C4-2B (cell line): Measurements from ENCODE around the gene KLK13.

Source experiments
- CTCF ChIP-seq: fragments of 450-650 bp; conservative IDR thresholded peaks from 2 replicates; pipeline ENCODE4 v1.5.1; 2017; ENCODE audit warnings: mild to moderate bottlenecking
- ZFX ChIP-seq: fragments of 450-650 bp; IDR thresholded peaks from 2 replicates; pipeline ENCODE4 v1.6.1; 2017

GRCh38 chr19:51096473-51097165, 31.7 kb upstream of the KLK13 start:
- TF ChIP-seq CTCF (peak; percentile 37), ZFX (no peak)
